Measurements from ENCODE around the gene TMEM26.

GRCh38 chr10:61391281-61391680, 61.9 kb downstream of the TMEM26 start:
- no peak for TF ChIP-seq CTCF (tag by site-specific recombination; IDR thresholded peaks at IDR 0.05)
- TF ChIP-seq SALL2 (tag by site-specific recombination; IDR thresholded peaks at IDR 0.05; ENCODE audit: borderline replicate concordance): no peak
- TF ChIP-seq KLF1 (tag by site-specific recombination; IDR thresholded peaks at IDR 0.05): no peak
- no peak for TF ChIP-seq ZNF530 (tag by site-specific recombination; IDR thresholded peaks at IDR 0.05; ENCODE audit: low read depth)
- no peak for TF ChIP-seq SP7 (tag by site-specific recombination; IDR thresholded peaks at IDR 0.05)
- TF ChIP-seq ZXDB (tag by site-specific recombination; IDR thresholded peaks at IDR 0.05): no peak
- TF ChIP-seq ZNF449 (tag by site-specific recombination; IDR thresholded peaks at IDR 0.05): no peak
- no peak for TF ChIP-seq ZNF626 (tag by site-specific recombination; IDR thresholded peaks at IDR 0.05)
- TF ChIP-seq BCL11B (tag by site-specific recombination; IDR thresholded peaks at IDR 0.05; ENCODE audit: low read depth): no peak
- TF ChIP-seq, protein P1, sequence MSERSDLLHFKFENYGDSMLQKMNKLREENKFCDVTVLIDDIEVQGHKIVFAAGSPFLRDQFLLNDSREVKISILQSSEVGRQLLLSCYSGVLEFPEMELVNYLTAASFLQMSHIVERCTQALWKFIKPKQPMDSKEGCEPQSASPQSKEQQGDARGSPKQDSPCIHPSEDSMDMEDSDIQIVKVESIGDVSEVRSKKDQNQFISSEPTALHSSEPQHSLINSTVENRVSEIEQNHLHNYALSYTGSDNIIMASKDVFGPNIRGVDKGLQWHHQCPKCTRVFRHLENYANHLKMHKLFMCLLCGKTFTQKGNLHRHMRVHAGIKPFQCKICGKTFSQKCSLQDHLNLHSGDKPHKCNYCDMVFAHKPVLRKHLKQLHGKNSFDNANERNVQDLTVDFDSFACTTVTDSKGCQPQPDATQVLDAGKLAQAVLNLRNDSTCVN (tag by site-specific recombination; optimal IDR thresholded peaks at IDR 0.05): no peak
- no peak for TF ChIP-seq ZNF558 (tag by site-specific recombination; IDR thresholded peaks at IDR 0.05)
- no peak for TF ChIP-seq ZFP37 (tag by site-specific recombination; IDR thresholded peaks at IDR 0.05)
